Astrocyte of the cerebellum (primary cell): ENCODE measurements around the gene GREB1.

Experiments used
- DNase-seq: peaks from one replicate; pipeline ENCODE4 v3.0.0-alpha.2; 2011; ENCODE audit warnings: low read depth
- H3K4me3 ChIP-seq: 2 replicates; pipeline ENCODE4 v1.5.1; 2011; ENCODE audit warnings: mild to moderate bottlenecking, low read depth, low read length, moderate library complexity
- CTCF ChIP-seq: IDR thresholded peaks from 2 replicates; pipeline ENCODE4 v1.5.1; 2012; ENCODE audit warnings: low read length, low read depth, moderate library complexity, mild to moderate bottlenecking; ENCODE audit errors: missing control alignments
- in situ Hi-C: cut with HindIII; loops from 2 replicates; pipeline ENCODE4 v1.10.0; 2017; ENCODE audit warnings: low sequenced_read_pairs

Gene GREB1

GRCh38 chr2:11682590-11682915, 148.7 kb downstream of the GREB1 start:
- in situ Hi-C loops: loop anchor here (25.0 kb wide), 1 partner anchor 105 kb away; no protein-coding TSS in a partner anchor
- H3K4me3 ChIP-seq: no peak overlapping the region
- no peak for TF ChIP-seq CTCF
- DNase-seq: no peak

- no peak overlapping the region for H3K4me3 ChIP-seq
- TF ChIP-seq CTCF: no peak
- no peak for DNase-seq
- in situ Hi-C loops: loop anchor here (25.0 kb wide), 1 partner anchor 104 kb away; no protein-coding TSS in a partner anchor
Measured at GRCh38 chr2:11683476-11683875, 149.6 kb downstream of the GREB1 start.

GRCh38 chr2:11683966-11684365, 150.1 kb downstream of the GREB1 start:
- TF ChIP-seq CTCF: no peak
- in situ Hi-C loops: loop anchor here (25.0 kb wide), 1 partner anchor 103 kb away; no protein-coding TSS in a partner anchor
- H3K4me3 ChIP-seq: no peak overlapping the region
- no peak for DNase-seq

GRCh38 chr2:11684894-11685460, 151.1 kb downstream of the GREB1 start:
- in situ Hi-C loops: loop anchor here (25.0 kb wide), 1 partner anchor 102 kb away; no protein-coding TSS in a partner anchor
- H3K4me3 ChIP-seq: no peak overlapping the region
- DNase-seq: no peak
- no peak for TF ChIP-seq CTCF

GRCh38 chr2:11685906-11686470, 152.1 kb downstream of the GREB1 start:
- in situ Hi-C loops: loop anchor here (25.0 kb wide), 1 partner anchor 101 kb away; no protein-coding TSS in a partner anchor
- TF ChIP-seq CTCF: no peak
- no peak for DNase-seq
- H3K4me3 ChIP-seq: no peak overlapping the region

- TF ChIP-seq CTCF: no peak
- DNase-seq: no peak
- H3K4me3 ChIP-seq: no peak overlapping the region
- in situ Hi-C loops: loop anchor here (25.0 kb wide), 1 partner anchor 100 kb away; no protein-coding TSS in a partner anchor
Measured at GRCh38 chr2:11687736-11688135, 153.9 kb downstream of the GREB1 start.
